ENCODE results near the gene INPP4A.

The INPP4A gene

DNA sequence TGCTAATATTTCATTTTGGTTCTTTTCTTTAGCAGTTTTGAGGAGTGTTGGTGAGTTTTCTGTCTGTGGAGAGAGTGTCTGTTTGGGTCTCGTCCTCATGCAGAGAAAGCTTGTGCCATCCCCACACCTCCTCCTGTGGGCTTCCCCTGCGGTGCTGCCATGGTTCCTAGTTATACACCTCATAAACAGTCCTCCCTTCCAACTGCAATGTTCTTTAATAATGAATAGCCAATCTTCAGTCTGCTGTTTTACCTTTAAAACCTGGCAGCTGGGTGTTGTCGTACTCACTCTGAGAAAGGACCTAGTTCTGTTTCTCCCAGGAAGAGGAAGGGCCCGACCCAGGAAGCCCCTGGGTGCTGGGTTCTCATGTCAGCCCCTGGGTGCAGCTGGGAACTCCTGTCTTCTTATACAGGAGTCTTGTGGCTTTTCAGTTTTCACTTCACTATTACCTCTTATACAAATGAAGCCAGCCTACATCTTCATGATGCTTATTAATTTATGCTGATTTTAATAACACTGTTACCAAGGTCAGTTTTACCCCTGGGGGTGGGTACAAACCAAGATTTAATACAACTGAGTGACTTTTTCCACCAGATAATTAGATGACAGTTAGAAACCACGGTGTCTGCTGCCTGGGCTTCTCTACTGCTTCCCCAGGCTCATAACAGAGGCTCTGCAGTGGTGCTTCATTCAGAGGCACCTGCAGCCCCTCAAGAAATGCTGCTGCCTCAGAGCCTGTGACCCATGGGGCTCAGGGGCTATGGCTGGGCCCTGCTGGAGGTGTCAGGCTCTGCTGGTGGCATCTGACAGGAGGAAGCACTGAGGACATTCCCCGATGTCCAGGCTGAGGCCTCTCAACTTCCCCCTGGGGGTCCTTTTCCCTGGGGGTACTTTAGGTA, 104.5 kb downstream of the INPP4A start:
- DNase-seq: no peak

DNA sequence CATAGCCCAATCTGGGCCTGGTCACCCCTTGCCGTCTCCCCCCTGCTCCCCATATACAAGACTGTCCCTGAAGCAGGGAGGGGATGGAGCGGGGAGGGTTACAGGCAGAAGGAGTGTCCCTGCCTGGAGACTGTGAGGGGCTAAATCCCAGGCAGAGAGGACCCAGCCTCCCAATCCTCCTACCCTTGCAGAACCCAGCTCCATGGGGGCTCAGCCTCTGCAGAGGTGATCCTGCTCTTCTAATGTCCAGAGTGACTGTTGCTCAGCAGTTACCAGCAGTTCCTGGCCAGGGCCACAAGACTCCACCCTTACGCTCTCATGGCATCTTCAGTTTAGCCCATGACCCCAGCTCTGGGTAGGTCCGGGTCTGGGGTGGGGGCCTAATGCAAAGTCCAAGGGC, 105.5 kb downstream of the INPP4A start:
- DNase-seq: no peak

DNA sequence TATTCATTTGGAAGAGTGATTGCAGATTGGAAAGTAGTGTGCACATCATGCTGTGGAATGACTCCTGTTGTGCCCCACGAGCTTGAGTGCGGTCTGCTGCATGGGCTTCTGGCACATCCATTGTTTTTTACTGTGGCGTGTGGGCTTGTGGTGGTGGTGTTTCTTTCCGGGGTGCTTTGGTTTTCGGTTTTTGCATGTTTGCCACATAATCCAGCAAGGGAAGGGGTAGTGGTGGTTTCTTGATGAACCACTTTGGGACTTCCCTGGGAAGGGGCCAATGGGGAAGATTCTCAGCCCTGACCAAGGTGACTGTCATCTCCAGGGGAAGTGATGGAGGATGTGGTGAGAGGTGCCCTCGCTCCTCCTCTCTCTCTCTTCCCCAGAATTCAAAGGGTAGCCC, 106.7 kb downstream of the INPP4A start:
- no peak for DNase-seq

DNA sequence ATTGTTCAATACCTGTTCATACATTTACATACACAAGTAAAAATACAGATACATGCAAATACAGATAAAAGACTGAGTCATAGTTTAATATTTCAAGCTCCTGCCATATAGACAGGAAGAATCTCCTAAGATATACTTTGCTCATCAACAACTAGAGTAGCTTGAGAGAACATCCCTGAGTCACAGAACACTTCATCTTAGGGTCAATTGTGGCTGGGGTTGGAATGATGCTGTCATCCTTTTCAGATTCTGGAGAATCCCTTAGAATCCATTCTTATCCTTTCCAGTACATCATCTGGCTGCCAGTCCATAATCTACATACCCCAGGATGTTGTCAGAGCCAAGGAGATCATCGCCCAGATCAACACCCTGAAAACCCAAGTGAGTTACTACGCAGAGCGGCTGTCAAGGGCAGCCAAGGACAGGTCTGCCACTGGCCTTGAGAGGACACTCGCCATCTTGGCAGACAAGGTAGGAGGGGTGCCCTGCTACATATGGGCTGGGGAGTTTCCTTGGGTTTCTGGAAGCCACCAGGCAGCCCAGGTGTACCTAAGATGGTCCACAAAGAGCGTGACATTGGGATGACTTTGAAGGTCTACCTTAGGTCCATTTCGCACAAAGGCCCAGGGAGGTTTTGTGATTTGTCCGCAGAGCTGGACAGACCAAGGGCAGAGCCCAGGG, 108.0 kb downstream of the INPP4A start:
- DNase-seq: no peak

DNA sequence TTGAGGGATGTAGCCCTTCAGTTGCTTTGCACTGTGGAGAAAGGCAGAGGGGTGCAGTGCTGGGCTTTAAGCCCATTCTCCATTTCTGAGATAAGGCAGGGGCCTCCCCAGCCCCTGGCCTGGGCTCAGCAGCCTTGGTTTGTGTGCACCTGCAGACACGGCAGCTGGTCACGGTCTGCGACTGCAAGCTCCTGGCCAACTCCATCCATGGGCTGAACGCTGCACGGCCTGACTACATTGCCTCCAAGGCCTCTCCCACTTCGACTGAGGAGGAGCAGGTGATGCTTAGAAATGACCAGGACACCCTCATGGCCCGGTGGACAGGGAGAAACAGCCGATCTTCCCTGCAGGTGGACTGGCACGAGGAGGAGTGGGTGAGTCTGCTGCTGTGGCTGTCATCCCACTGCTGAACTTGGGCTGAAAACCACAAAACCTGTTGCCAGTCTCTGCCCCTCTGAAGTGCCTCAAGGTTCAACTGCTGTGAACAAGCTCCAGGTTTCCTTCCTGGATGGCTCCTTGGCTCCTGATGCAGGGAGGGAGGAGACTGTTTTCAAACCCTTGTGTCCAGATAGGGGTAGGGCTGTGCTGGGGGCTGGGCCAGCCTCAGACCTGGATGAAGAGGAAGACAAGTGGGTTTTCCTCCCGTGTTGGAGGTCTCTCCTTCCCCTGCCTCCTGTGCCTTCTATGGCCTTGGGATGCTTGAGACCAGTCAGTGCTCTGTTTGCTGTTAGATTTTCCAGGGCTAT, 109.6 kb downstream of the INPP4A start:
- no peak for DNase-seq

DNA sequence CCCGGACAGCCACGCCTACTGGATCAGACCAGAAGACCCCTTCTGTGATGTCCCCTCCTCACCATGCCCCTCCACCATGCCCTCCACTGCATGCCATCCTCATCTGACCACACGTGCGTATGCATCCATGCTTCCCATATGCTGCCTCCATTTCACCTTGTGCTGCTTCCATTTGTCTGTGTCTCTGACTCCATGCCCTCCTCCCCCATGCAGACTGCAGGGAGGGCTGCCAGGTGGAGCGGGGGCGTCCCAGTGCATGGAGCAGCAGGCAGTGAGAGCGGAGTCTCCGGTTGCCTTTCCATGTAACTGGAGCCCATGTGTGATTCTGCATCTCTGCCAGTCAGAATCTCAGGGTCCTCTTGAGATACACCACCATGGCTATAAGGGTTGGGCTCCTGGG, 111.0 kb downstream of the INPP4A start:
- no peak for DNase-seq

DNA sequence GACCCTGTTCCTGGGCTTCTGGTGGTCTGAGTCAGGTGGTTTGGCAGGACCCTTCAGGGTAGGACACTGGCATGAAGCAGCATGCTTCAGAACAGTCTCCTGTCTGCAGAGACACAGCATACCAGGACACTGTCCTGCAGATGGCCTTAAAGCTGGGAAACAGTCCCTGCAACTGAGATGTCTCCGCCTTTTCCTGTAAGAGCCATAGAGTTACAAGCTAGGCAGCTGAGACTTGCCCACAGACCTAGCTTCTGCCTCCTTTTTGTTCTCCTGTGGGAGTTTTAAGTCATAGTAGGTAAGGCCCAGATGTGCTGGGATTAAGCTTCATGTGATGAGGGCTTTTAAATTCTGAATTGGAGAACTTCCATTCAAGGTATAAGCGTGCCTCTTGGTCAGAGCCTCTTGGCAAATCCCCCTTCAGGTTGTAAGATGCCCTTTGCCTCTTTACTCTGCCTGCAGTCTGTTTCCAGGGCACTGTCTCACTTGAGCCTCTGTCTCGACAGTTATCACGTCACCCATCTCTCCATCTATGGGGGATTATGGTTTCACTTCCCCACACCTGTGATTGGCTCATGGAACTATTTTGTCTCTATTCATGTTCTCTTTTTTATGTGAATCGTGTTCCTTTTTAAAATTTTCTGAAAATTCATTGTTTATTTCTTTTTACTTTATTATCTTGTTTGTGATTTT, 111.8 kb downstream of the INPP4A start:
- no peak for DNase-seq

DNA sequence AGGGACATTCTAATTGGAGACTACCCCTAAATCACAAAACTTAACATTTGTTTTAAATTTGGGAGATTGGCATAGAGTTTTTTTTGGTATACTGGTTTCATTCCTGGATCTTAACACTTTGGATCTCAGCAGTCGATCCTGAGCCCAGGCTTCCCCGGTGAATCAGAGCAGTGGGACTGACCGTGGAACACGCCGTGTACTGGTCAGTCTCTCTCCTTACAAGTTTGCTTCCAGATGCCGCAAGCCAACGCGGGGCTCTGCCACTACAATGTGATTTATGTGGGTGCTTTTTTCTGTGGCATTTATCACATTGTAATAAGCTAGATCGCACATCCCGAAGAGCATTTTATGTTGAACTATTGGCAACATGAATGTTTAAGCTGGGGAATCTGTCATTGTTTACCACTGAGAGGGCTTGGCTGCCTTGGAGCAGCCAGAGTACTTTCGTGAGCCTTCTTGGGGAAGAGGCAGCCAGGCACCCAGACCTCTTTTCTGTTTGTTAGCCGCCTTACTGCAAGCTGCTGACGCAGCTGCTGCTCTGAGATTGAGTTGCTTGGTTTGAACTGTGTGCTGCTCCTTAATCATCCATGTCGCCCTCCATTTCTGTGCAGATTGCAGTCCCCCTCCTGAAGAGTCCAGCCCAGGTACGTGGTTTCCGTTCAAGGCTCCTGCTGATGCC, 114.3 kb downstream of the INPP4A start:
- no peak for DNase-seq

DNA sequence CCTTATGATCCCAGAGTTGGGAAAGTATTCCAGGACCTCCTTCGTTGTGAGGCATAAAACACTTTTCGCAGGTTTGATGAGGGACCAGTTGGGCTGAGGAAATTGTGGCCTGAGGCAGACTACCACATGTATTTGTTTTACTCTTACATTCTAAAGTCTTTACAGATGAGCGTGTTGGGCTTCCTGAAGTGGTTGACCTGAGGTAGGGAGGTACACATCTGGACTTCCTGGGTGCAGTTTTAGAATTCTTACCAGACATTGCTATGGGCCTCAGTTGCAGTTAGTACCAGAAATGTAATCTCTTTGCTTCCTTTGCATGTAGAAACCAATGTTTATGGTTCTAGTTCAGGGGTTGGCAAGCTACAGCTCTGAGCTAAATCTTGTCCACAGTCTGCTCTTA, 114.9 kb downstream of the INPP4A start:
- no peak for DNase-seq

DNA sequence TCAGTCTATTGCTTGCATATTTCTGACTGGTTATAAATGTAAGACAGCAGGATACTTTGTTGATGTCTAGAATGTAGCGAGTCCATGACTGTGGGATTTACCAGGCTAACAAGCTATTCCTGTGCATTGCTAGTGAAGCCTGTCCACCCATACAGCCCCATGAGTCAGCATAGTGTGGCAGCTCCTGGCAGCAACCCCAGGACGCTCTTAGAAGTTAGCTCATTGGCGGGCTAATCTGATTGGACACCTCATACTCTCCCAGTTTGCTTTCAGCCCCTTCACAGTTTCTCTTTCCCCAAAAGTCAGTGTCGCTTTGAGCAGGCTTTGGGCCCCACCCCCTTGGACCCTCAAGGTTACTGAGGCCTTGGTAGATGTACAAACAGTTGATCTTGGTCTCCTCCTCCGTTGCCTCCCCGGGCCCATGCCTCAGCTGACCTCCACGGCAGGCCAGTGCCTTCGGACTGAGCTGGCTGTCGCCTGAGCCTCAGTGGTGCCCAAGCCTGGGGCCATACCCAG, 115.7 kb downstream of the INPP4A start:
- no peak for DNase-seq

DNA sequence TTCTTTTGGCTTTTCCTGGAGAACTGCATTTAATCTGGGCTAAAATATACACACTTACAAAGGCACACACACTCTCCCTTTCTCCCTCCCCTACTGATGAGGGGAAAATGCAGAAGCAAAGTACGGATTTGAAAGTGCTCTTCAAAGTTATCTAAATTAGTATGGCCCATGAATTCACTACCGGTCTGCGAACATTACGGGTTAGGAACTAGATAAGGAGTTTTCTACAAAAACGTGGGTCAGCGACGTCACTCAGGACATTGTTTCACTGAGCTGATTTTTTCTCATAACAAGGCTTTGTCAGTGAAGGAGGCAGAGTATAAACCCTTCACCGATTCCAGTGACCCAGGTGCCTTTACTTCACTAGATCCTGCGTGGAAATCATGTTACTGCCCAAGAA, 116.4 kb downstream of the INPP4A start:
- DNase-seq: no peak

DNA sequence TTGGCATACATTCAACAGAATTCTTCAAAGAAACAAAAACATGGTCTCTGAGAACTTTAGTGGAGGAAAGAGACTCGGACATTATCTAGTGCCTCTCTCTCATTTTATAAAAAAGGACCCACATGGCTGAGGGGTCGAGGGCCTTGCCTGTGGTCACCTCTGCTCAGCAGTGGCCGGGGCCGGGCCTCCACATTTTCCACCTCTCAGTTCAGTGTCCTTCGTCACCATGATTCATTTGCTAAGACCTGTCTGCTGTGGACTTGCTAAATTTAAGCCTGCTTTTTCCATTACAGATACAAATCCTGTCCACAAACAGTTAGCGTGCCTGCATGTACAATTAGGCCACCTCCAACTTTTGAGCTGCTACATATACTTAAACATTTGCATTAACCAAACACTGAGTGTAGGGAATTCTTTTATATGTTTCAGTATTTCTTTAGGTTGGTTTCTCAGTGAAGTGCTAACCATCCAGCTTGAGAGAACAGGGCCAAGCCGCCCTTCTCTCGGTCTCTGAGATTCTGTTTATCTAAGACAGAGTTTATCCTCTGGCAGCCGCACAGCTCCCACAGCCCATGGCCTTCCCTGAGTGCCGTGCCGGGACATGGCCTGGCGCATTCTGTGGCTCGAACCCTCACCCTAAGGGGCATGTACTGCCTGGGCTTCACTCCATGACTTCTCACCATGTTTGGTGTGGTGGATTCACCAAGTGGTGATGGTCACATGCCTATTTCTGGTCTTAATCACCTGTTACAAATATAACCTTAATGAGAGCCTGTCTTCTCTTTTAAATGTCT, 117.4 kb downstream of the INPP4A start:
- no peak for DNase-seq

DNA sequence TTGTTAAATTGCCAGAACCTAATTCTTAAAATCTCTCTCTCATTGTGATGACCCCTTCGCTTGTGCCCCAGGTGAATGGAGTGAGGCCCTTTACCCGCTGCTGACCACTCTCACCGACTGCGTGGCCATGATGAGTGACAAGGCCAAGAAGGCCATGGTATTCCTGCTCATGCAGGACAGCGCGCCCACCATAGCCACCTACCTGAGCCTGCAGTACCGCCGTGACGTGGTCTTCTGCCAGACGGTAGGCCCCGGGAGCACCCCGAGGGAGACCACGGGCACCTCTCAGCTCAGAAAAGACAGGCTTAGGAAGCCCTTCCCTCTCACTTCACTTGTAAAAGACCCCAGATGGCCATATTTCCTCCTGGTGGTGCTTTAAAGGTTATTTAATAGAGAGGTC, 118.7 kb downstream of the INPP4A start:
- DNase-seq: no peak

DNA sequence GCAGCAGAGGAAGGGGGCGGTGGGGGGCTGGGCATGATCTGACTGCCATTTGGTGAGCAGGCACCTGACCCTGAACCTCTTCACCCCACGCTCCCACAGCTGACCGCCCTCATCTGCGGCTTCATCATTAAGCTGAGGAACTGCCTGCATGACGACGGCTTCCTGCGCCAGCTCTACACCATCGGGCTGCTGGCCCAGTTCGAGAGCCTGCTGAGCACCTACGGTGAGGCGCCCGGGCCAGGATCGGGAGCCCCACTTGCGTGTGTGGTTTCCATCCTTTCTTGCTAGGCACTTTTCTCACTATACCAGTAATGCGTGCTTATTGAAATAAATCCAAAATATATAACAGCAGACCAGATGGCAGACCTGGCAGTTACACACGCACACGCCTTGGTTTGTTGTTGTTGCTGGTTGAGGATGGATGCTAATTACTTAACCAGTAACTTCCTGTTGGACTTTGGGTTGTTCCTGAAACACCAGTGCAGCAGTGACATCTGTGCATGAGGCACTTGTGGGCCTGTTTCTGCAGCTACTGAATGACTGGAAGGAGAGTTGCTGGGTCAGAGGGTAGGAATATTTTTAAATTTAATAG, 120.0 kb downstream of the INPP4A start:
- DNase-seq: no peak

DNA sequence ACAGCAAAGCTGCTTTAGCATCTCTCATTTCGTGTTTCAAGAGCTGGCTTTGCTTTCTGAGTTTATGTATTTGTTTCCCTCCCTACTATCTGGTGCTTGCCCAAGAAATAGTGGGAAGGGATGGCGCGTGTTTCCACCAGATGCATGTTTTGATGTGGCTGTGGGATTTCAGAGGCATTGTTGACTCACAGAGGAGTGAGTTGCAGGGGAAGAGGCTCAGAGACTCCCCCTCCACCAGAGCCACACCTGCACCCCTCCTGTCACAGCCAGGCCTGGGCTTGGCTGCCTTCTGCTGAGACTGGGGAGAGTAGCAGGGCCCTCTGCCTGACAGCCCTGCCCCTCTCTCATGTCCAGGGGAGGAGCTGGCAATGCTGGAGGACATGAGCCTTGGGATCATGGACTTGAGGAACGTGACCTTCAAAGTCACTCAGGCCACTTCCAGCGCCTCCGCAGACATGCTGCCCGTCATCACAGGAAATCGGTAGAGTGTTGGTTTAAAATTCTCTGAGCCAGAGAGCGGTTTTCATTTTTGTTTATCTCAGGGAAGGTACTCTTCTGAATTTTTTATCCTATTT, 120.7 kb downstream of the INPP4A start:
- DNase-seq: no peak

DNA sequence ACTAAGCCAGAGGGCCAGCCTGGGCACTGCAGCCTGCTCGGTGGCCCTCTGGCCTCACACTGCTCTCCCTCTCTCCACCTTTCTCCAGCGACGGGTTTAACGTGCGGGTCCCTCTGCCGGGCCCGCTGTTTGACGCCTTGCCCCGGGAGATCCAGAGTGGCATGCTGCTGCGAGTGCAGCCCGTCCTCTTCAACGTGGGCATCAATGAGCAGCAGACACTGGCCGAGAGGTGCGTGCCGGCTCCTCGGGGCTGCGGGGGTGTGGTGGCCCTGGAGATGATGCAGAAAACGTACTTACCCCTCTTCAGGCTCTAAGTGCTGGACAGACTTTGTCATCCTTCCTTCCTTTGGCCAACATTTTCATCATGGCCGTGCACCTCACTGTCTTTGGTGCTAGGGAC, 121.3 kb downstream of the INPP4A start:
- no peak for DNase-seq

DNA sequence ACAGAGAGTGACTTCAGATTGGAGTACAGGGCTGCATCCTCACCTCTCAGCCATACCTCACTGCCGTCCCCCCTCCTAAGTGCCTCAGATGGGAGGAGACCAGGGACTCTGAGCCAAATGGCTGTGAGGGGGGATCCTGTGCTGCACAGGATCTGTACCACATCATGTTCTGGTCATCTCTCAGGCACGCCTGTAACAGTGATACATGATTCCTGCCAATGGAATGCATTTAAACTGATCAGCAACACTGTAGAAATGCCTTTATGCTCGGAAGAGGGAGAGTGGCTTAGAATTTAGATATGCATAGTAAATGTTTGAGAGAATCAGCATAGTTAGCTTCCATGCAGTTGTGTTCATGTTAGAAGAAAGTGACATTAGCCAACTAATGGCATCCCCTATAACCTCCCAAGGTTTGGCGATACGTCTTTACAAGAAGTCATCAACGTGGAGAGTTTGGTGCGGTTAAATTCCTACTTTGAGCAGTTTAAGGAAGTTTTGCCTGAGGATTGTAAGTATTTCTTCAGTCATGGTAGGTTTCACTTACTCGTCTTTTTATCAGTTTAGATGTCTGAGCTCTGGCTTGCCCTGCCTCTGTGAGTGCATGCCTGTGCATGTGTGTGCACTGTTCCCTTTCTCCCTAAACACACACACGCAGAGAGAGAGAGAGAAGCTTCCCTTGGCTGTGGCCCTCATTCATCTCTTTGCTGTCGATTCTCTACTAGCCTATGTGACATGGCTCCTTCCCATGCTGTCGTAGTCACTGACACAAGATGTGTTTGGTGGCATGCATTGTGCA, 123.7 kb downstream of the INPP4A start:
- DNase-seq: no peak

DNA sequence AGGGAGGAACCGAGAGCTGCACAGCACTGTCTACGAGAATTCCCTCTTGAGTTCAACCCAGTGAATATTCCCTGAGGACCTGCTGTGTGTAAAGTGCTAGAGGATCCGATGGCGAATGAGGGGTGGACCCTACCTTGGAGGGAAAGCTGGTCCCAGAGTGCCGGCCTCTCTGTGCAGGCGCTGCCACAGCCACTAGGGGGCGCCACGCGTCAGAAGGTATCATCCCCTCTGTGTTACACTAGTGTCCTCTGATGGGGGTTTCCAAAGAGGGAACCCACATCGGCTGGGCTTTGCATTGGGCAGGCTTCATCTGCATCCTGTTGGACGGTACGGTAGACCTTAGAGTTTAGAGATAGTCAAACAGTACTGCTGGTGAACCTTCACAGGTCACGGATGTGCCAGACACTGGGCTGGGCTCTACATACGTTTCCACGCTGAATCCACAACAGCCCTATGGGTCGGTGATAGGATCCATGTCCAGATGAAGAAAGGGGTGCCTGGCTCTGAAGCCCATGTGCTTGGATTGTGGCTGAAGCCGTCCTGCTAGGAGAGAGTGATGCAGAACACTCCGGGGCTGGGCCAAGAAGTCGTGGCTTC, 124.6 kb downstream of the INPP4A start:
- DNase-seq: peak; percentile 52 to 73

DNA sequence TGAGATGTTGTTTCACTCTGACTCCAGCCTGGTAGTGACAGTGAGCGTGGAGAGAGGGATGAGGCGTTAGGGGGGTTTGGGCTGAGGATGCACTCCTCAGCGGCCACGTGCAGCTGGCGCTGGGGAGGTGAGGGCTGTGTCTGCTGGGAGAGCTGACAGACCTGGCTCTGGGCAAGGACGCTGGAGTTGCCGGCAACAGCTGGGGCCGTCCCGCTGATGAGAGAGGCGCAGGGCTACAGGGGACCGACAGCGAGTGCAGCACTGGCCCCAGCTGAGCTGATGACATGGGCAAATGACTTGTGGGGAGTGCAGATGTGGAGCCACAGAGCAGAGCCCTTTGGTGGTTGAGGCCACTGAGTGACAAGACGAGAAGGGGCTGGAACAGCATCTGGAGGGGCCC, 125.3 kb downstream of the INPP4A start:
- no peak for DNase-seq
